ENCODE measurements around the gene CMIP. TPM values are rescaled to one million over a fixed set of nuclear protein-coding genes. Genes with fewer than 3 reads are reported as not detected.

CMIP gene
- total RNA-seq, 4 donors from 2014 or later, result 40.0 to 69.6 (median 47.0) TPM

GRCh38 chr16:81756615-81757356, 312.2 kb downstream of the CMIP start:
- DNase-seq, result no peak
- in situ Hi-C loops (cut with MboI; ENCODE audit: low pct_ligation_motif_present in 1 of 4, low pct_unique_long_range_greater_than_20kb in 1 of 4, low sequenced_read_pairs in 3 of 4), result no loop called here
- H3K4me3 ChIP-seq, result no peak overlapping the region
- no peaks in the 10 kb centered on the region for H3K4me1 ChIP-seq
- no peak overlapping the region for H3K27ac ChIP-seq
- 61% methylated on average over 2 to 9 of the region's 9 CpGs for WGBS, 2 donors (ENCODE audit: low coverage in 1 of 2)
- intact Hi-C loops (cut with DNase I; ENCODE audit: low total_unique reads), result no loop called here
- H3K9me3 ChIP-seq, result no peaks in the 10 kb centered on the region
- H3K27me3 ChIP-seq, result peaks cover 22% of the 10 kb centered on the region
- TF ChIP-seq CTCF (IDR thresholded peaks at IDR 0.05), result no peak
- TF ChIP-seq EP300 (IDR thresholded peaks at IDR 0.05; ENCODE audit: low read depth), result no peak
- TF ChIP-seq POLR2A (IDR thresholded peaks at IDR 0.05), result no peak
- no peak for TF ChIP-seq POLR2AphosphoS5 (IDR thresholded peaks at IDR 0.05)
- H3K36me3 ChIP-seq, result no peaks in the 10 kb centered on the region

DNA sequence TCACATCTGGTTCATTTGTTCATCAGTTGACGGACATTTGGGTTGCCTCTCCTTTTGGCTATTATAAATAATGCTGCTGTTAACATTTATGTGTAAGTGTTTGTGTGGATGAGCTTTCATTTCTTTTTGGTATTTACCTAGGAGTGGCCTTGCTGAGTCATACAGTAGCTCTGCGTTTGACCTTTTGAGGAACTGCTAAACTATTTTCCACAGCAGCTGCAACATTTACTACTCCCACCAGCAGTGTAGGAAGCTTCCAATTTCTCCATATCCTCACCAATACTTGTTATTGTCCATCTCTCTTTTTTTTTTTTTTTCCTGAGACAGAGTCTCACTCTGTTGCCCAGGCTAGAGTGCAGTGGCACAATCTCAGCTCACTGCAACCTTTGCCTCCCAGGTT, 313.8 kb downstream of the CMIP start:
- Histone ChIP-seq H3K36me3 (no peaks in the 10 kb centered on the region), H3K4me1 (no peaks in the 10 kb centered on the region), H3K27ac (no peak overlapping the region), H3K27me3 (peaks cover 35% of the 10 kb centered on the region), H3K4me3 (no peak overlapping the region), H3K9me3 (no peaks in the 10 kb centered on the region)
- intact Hi-C loops (cut with DNase I; ENCODE audit: low total_unique reads), result no loop called here
- WGBS, 2 donors (ENCODE audit: low coverage in 1 of 2), result 6 to 14% methylated on average over 2 of the region's 2 CpGs
- no peak for DNase-seq
- TF ChIP-seq POLR2A (IDR thresholded peaks at IDR 0.05), result no peak
- no peak for TF ChIP-seq CTCF (IDR thresholded peaks at IDR 0.05)
- TF ChIP-seq EP300 (IDR thresholded peaks at IDR 0.05; ENCODE audit: low read depth), result no peak
- TF ChIP-seq POLR2AphosphoS5 (IDR thresholded peaks at IDR 0.05), result no peak
- in situ Hi-C loops (cut with MboI; ENCODE audit: low pct_ligation_motif_present in 1 of 4, low pct_unique_long_range_greater_than_20kb in 1 of 4, low sequenced_read_pairs in 3 of 4), result no loop called here

Small RNA genes lying within 50 kb of the gene (small RNA-seq; reads per million reads assigned to genes)
- gene MIR6504 (0 reads per million in 4 donors), gene MIR7854 (0 reads per million in 4 donors)

Other genes starting within 250 kb of the CMIP start
- gene BCO1, start 206.1 kb upstream of the CMIP start, total RNA-seq, result 10 to 100 TPM in 1 of 4 donors, 1 to 10 TPM in 3; 1.6 to 18.3 (median 4.0) TPM
- gene GAN, start 129.8 kb upstream of the CMIP start, total RNA-seq, result 100 to 1,000 TPM in 1 of 4 donors, 10 to 100 TPM in 3; 12.9 to 378 (median 14.7) TPM

Data from transverse colon (tissue), 4 donors.